GM12892 (cell line): ENCODE data around the gene PGBD2.

ENCODE experiments used
- POLR2A ChIP-seq: IDR thresholded peaks from 2 replicates; pipeline ENCODE4 v1.6.1; 2011; ENCODE audit warnings: low read depth, low read length, control low read depth
- POLR2AphosphoS5 ChIP-seq: IDR thresholded peaks from 2 replicates; pipeline ENCODE4 v1.6.1; 2011; ENCODE audit warnings: low read depth, low read length, control low read depth
- TAF1 ChIP-seq: IDR thresholded peaks from 2 replicates; pipeline ENCODE4 v1.6.1; 2011; ENCODE audit warnings: low read depth, mild to moderate bottlenecking, control low read depth, low read length, borderline replicate concordance

DNA sequence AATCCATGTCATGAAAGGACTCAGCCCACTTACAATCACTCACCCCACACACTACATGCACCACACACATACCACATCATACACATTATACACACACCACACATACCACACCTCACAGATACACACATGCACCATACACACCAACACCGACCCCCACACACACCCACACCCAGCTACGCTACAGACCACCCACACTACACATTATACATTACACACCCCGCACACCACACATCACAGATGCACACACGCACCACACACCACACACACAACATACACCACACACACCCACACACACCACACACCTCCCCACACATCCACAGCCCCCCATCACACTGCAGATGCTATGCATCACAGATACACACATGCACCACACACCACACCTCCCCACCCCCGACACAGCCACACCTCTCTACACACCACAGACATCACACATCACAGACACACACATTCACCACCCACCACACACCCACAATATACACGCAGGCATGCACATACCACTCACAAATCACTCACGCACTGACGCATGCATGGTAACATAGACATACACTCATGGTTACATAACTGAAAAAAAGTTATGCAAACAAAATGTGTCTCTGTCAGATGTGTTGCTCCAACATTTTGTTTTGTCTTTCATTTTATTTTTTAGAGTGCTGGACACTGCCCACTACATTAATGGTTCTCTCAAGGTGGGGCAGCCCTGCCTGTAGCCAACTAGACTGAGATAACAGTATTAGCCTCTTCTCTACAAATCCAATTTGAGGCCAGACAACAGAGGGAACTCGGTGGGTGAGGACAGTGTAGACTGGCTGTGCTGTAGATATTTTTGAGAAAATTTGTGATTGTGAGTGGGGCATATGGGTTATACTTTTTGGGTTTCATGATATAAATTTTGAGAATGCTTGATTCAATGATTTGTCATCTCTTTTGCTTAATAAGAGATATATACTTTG, 15.2 kb upstream of the PGBD2 start:
- TF ChIP-seq TAF1: no peak
- TF ChIP-seq POLR2AphosphoS5: no peak
- TF ChIP-seq POLR2A: no peak
